Right forelimb (tissue), 1 donor: ENCODE measurements around the gene ZNF408.
"Not testable (repeated sequence)": the region's sequence is repeated elsewhere in the genome, so short reads cannot be mapped to it uniquely, and the experiment has no call there.

ENCODE experiments used
- DNase-seq: peaks from one replicate; pipeline ENCODE4 v3.0.0-alpha.2; 2018

Gene ZNF408

GRCh38 chr11:46700241-46701077, at the start of gene ZNF408, which contains the start of gene ARHGAP1:
Gene ZNF408 (plus strand): TSS chr11:46701031. CDS start chr11:46701048, 17 bp downstream.
Gene ARHGAP1 (minus strand): TSS chr11:46700619. CDS start chr11:46696107, 4,512 bp downstream.
- peak; percentile 99 for DNase-seq

DNA sequence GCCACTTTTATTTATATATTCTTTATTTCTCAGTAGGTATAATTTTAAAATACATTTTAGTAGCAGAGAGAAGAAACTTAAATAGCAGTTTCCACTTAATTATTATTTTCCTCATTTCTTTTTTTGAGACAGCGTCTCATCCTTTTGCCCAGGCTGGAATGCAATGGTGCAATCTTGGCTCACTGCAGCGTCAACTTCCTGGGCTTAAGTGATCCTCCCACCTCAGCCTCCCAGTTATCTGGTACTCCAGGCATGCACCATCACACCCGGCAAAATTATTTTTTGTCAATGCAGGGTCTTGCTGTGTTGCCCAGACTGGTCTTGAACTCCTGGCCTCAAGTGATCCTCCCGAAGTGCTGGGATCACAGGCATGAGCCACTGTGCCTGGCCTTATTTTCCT, 45.2 kb upstream of the ZNF408 start:
- no peak for DNase-seq

DNA sequence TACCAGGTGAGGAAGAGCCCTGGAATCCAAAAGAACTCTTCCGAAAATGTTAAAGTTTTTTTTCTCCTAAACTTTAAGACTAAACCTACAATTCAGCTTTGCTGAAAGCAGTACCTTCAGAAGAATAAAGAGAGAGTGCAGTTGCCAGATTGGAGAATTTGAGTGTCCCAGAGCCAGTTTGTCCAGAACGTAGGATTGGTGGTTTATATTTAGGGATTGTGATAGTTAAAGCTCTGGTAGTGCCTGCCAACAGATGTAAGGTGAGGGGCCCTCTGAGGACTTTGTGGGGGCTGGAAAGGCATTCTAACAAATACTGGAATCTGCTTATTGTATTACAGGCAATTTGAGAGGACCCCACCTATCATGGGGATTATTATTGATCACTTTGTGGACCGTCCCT, 43.6 kb upstream of the ZNF408 start:
- no peak for DNase-seq

DNA sequence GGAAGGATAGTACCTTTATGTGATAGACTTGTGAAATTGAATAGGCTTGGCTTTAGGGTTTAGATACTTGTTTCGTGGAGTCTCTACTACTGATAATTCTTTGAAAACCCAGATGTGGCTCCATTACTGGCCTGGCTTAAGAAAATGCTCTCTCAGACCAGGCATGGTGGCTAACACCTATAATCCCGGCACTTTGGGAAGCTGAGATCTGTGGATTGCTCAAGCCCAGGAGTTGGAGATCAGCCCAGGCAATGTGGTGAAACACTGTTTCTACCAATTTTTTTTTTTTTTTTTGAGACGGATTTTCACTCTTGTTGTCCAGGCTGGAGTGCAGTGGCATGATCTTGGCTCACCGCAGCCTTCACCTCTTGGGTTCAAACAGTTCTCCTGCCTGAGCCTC, 42.6 kb upstream of the ZNF408 start:
- DNase-seq, result no peak

DNA sequence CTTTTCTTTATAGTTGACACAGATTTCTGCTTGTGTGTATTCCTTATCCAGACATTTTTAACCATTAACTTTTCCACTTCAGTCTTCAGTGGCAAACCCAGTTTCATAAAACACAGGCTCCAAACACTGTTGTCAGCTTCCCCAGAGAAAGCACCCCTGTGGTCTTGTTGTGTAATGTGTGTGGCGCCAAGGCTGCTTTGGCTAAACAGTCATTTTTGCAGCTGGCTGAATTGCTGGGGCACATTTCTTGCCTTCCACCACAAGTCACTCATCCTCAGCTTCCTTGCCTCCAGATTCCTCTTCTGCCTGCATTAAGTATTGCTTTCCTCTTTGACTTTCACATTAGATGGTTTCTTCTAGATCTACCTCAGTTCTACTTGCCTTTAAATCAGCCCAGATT, 40.9 kb upstream of the ZNF408 start:
- no peak for DNase-seq

GRCh38 chr11:46661836-46662235, 39.0 kb upstream of the ZNF408 start:
- no peak for DNase-seq

- DNase-seq, result no peak
These were observed 38.5 kb upstream of the ZNF408 start for GRCh38 chr11:46662366-46662765.

- DNase-seq, result no peak
These were observed 37.4 kb upstream of the ZNF408 start for GRCh38 chr11:46663277-46663940.

DNA sequence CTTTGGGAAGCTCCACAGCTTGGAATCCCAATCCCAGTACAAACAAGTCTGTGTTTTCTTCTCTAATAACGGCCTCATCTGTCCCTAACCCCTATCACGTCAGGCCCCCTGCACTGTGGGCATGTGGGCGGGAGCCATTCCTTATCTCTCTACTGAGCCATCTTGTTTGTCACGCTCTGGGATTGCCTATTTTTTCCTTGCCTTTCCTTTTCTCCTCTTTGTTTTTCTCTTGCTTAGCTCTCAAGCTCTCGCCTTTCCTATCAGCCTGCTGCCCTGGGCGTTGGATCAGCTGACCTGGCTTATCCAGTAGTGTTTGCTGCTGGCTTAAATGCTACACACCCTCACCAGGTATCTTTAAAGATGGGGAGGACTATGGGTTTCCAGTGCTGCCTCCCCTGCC, 36.2 kb upstream of the ZNF408 start:
- DNase-seq, result no peak

GRCh38 chr11:46665356-46665755, 35.5 kb upstream of the ZNF408 start:
- no peak for DNase-seq

- no peak for DNase-seq
These were observed 34.3 kb upstream of the ZNF408 start for GRCh38 chr11:46666516-46666915.

DNA sequence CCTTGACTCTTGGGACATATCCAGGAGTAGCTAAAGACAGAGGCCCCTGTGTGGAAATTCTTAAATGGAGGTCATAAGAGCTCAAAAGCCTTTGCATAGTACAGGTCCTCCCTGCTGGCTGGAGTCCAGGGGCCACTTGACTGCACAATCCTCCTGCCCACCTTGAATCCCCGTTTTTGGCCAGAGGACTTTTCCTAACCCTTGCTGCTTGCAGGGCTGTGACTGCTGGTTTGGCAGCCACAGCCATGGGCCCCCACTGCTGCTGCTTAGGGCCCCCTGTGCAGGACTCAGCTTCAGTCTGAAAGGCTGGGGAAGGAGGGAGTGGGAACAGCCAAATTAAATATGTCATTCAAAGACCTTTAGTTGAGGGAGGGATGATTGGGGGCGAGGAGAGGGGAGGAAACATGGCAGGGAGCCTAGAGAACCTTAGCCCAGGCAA, 33.8 kb upstream of the ZNF408 start:
- DNase-seq, result no peak

- no peak for DNase-seq
These were observed 32.2 kb upstream of the ZNF408 start for GRCh38 chr11:46668480-46669085.

DNA sequence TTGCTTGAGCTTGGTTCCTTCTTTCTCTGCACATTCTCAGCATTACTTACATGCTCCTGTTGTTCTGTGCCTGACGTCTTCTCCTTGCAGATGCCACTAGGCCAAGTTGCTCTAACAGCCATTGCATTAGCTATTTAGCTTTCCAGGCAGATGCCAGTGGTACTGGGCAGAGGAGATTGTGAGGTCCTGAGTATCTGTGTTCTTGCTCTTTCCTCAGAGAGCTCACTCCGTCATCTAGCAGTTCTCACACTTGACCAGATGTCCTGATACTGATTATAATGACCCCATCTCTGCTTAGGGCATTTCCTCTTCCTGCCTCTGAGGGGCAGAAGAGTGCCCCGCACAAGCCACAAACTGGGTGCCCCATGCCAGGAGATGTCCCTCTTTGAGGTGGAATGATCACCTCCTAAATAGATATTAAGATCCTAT, 31.1 kb upstream of the ZNF408 start:
- no peak for DNase-seq

- not testable (repeated sequence) for DNase-seq
These were observed 30.3 kb upstream of the ZNF408 start for GRCh38 chr11:46670521-46670920.

DNA sequence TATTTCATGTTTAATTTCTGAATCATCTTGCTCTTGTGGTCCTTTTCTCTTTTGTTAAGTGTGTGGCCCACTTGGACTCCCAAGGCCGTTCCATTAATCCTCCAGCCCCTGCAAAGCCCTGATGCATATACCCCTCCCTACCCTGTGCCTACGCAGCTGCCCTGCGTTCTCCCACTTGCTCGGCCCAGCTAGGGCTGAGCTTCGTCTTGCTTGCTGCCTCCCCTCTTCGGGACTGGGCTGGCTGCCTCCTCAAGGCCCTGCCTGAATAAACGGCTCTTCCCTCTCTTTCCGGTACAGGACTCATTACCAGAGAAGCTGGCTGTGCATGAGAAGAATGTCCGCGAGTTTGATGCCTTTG, 28.9 kb upstream of the ZNF408 start:
- no peak for DNase-seq

- DNase-seq, result no peak
These were observed 28.4 kb upstream of the ZNF408 start for GRCh38 chr11:46672381-46672839.

- DNase-seq, result no peak
These were observed 26.9 kb upstream of the ZNF408 start for GRCh38 chr11:46673713-46674462.

- DNase-seq, result no peak
These were observed 26.2 kb upstream of the ZNF408 start for GRCh38 chr11:46674463-46675287.

GRCh38 chr11:46675288-46675851, 25.5 kb upstream of the ZNF408 start:
- DNase-seq, result no peak

GRCh38 chr11:46675949-46676348, 24.9 kb upstream of the ZNF408 start:
- no peak for DNase-seq
